ENCODE data around the gene PRMT5.
A peak's percentile ranks its signal among the peaks of the same experiment; 100 is the strongest.

PRMT5 gene

GRCh38 chr14:22897357-22897756, 31.8 kb downstream of the PRMT5 start:
- DNase-seq (ENCODE audit: low read depth), result no peak

GRCh38 chr14:22896760-22897159, 32.4 kb downstream of the PRMT5 start:
- DNase-seq (ENCODE audit: low read depth), result no peak

GRCh38 chr14:22896356-22896755, 32.8 kb downstream of the PRMT5 start:
- no peak for DNase-seq (ENCODE audit: low read depth)

GRCh38 chr14:22895402-22895801, 33.8 kb downstream of the PRMT5 start:
- DNase-seq (ENCODE audit: low read depth), result no peak

- no peak for DNase-seq (ENCODE audit: low read depth)
These were observed 35.5 kb downstream of the PRMT5 start for GRCh38 chr14:22893706-22894105.

- no peak for DNase-seq (ENCODE audit: low read depth)
These were observed 36.7 kb downstream of the PRMT5 start for GRCh38 chr14:22892488-22892887.

- no peak for DNase-seq (ENCODE audit: low read depth)
These were observed 38.8 kb downstream of the PRMT5 start for GRCh38 chr14:22890416-22890815.

GRCh38 chr14:22888662-22889061, 40.5 kb downstream of the PRMT5 start:
- DNase-seq (ENCODE audit: low read depth), result no peak

GRCh38 chr14:22887990-22888378, 41.2 kb downstream of the PRMT5 start:
- DNase-seq (ENCODE audit: low read depth), result no peak

GRCh38 chr14:22887260-22887989, 41.8 kb downstream of the PRMT5 start:
- DNase-seq (ENCODE audit: low read depth), result peak; percentile 80

- peak; percentile 41 for DNase-seq (ENCODE audit: low read depth)
These were observed 42.5 kb downstream of the PRMT5 start for GRCh38 chr14:22886500-22887259.

GRCh38 chr14:22885975-22886374, 43.2 kb downstream of the PRMT5 start:
- DNase-seq (ENCODE audit: low read depth), result no peak

- DNase-seq (ENCODE audit: low read depth), result no peak
These were observed 44.2 kb downstream of the PRMT5 start for GRCh38 chr14:22884738-22885523.

- DNase-seq (ENCODE audit: low read depth), result no peak
These were observed 45.0 kb downstream of the PRMT5 start for GRCh38 chr14:22884076-22884737.

- DNase-seq (ENCODE audit: low read depth), result no peak
These were observed 45.8 kb downstream of the PRMT5 start, which contains the start of gene REM2 for GRCh38 chr14:22883173-22883976. Gene REM2 (plus strand): TSS chr14:22883222. CDS start chr14:22883288, 66 bp downstream.

- DNase-seq (ENCODE audit: low read depth), result no peak
These were observed 46.5 kb downstream of the PRMT5 start for GRCh38 chr14:22882529-22883172.

GRCh38 chr14:22882064-22882463, 47.1 kb downstream of the PRMT5 start:
- DNase-seq (ENCODE audit: low read depth), result no peak

GRCh38 chr14:22878271-22879246, 50.6 kb downstream of the PRMT5 start:
- DNase-seq (ENCODE audit: low read depth), result no peak

GRCh38 chr14:22877000-22877501, 52.1 kb downstream of the PRMT5 start:
- DNase-seq (ENCODE audit: low read depth), result no peak

Measured in HS-27A (cell line).